Esophagus (tissue), 2 donors: Measurements from ENCODE around the gene GNAT1. TPM values are rescaled to one million over a fixed set of nuclear protein-coding genes. Genes with fewer than 3 reads are reported as not detected.

ENCODE experiments used
- H3K27ac ChIP-seq, 2 donors: one replicate each; pipeline ENCODE4 v1.5.1; 2013; ENCODE audit warnings: low read depth in 2 of 2, mild to moderate bottlenecking in 2 of 2, inconsistent platforms in 1 of 2, low read length in 1 of 2, moderate library complexity in 1 of 2
- H3K27me3 ChIP-seq, 2 donors: one replicate each; pipeline ENCODE4 v1.6.1; 2013; ENCODE audit warnings: low read length in 2 of 2, control low read depth in 1 of 2, mild to moderate bottlenecking in 1 of 2; ENCODE audit not compliant: insufficient read depth in 2 of 2, control insufficient read depth in 1 of 2
- H3K36me3 ChIP-seq, 2 donors: one replicate each; pipeline ENCODE4 v1.6.1; 2013; ENCODE audit warnings: low read length in 1 of 2; ENCODE audit not compliant: control insufficient read depth in 2 of 2, insufficient read depth in 2 of 2
- H3K4me1 ChIP-seq, 2 donors: one replicate each; pipeline ENCODE4 v1.6.1; 2013; ENCODE audit warnings: low read length in 1 of 2; ENCODE audit not compliant: control insufficient read depth in 2 of 2, insufficient read depth in 2 of 2
- H3K4me3 ChIP-seq, 2 donors: one replicate each; pipeline ENCODE4 v1.5.1; 2013; ENCODE audit warnings: low read length in 2 of 2, mild to moderate bottlenecking in 2 of 2, low read depth in 1 of 2, moderate library complexity in 1 of 2
- H3K9me3 ChIP-seq, 2 donors: one replicate each; pipeline ENCODE4 v1.6.1; 2013; ENCODE audit warnings: mild to moderate bottlenecking in 2 of 2, low read depth in 1 of 2, low read length in 1 of 2, moderate library complexity in 1 of 2; ENCODE audit not compliant: control insufficient read depth in 2 of 2, insufficient read depth in 1 of 2
- WGBS, 2 donors: extraction: QIAGEN DNeasy Blood & Tissue Kit; methylation state at CpG; one replicate each; pipeline ENCODE4 v1.1.7; 2013; 5-methylcytosine and 5-hydroxymethylcytosine counted together
- polyA plus RNA-seq, 2 donors: library from polyadenylated mRNA; stranded (reverse); fragments of 200-250 nt; gene quantifications; one replicate each; pipeline ENCODE4 v1.2.3, GENCODE V29; 2013
- donor health status: healthy with polysubstance abuse.
- donor health status: Bipolar disorder and iron deficiency.

The GNAT1 gene
- polyA plus RNA-seq, 2 donors: 0.02 to 0.07 TPM

DNA sequence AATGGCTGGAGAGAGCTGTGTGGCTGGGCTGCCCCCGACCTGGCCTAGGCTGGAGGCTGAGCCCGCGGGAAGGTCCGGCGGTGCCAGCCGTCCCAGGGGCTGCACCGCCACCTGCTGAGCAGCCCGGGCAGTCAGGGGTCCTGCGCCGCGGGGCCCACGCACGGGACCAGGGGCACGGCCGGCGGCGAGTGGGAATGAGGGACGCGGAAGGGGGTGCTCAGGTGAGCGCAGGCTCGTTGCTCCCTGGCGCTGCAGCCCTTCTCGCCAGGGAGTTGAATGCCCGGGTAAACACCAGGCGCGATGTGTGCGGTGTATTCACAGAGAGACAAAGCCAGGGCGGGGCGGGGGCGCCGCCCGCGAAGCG, 37.0 kb upstream of the GNAT1 start:
- H3K36me3 ChIP-seq: no peaks in the 10 kb centered on the region
- 3 to 5% methylated on average over 26 to 34 of the region's 34 CpGs for WGBS, 2 donors
- H3K27me3 ChIP-seq: no peaks in the 10 kb centered on the region
- no peaks in the 10 kb centered on the region for H3K9me3 ChIP-seq
- peak overlapping the region; percentile 80 to 84 for H3K27ac ChIP-seq
- peak overlapping the region; percentile 35 to 89 for H3K4me3 ChIP-seq
- peaks cover 6 to 42% of the 10 kb centered on the region in 2 donors for H3K4me1 ChIP-seq

DNA sequence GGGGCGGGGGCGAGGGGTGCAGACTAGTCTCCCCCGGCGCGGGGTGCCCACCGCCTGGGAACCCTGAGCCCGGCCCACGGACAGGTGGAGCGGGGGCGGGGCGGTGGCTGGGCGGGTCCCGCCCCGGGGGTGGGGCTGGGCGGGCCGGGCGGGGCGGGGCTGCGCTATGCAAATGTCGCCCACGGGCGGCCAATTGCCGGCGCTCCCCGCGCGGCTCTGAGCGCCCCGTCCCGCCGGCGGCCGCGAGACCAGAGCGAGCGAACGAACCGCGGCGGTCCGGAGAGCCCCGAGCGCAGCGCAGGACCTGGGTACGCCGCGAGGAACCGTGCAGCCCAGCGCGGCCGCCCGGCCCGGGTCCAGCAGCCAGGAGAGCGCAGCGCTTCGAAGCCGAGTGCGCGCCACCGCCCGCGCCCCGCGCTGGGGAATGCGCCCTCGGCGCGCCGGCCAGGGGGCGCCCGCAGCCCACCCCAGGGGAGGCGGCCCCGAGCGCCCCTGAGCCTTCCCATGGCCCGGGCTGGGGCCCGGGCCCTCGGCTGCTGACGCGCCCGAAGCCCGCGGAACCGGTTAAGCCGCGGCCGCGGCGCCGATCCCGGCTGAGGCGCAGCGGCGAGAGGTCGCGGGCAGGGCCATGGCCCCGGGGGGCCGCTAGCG, 36.4 kb upstream of the GNAT1 start, which contains the start of gene SEMA3F:
TSS of gene SEMA3F (plus strand) at position 485 of the 651 bp plus-strand sequence. CDS start 4,299 bp downstream, outside the sequence.
- Histone ChIP-seq H3K27ac (peak within 1 kb of the TSS; percentile 88 to 98), H3K4me1 (peaks cover 9 to 43% of the 10 kb centered on the region in 2 donors), H3K36me3 (peaks cover 0 to 2% of the 10 kb centered on the region in 2 donors), H3K9me3 (no peaks in the 10 kb centered on the region), H3K4me3 (peak within 1 kb of the TSS; percentile 85 to 89), H3K27me3 (no peaks in the 10 kb centered on the region)
- 1% methylated on average over 29 to 98 of the region's 98 CpGs for WGBS, 2 donors

DNA sequence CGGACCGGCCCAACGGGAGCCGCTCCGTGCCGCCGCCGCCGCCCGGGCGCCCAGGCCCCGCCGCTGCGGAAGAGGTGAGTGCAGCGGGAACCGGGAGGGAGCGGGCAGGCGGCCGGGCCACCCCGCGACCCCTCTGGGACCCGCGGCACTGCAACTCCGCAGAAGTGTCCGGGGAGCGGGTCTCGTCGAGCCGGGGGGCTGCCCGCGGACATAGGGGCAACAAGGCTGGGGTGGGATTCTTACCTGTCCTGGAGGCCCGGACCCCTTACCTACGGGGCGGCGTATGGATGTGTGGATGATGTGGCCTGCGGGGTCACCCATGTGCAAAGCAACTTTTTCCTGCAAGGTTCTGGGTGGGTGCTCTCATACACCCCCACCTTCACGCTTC, 35.9 kb upstream of the GNAT1 start:
- no peaks in the 10 kb centered on the region for H3K27me3 ChIP-seq
- peak overlapping the region; percentile 85 to 89 for H3K4me3 ChIP-seq
- peaks cover 9 to 41% of the 10 kb centered on the region in 2 donors for H3K4me1 ChIP-seq
- peak overlapping the region; percentile 88 to 98 for H3K27ac ChIP-seq
- peaks cover 0 to 7% of the 10 kb centered on the region in 2 donors for H3K36me3 ChIP-seq
- H3K9me3 ChIP-seq: no peaks in the 10 kb centered on the region
- WGBS, 2 donors: 0 to 2% methylated on average over 37 of the region's 37 CpGs

DNA sequence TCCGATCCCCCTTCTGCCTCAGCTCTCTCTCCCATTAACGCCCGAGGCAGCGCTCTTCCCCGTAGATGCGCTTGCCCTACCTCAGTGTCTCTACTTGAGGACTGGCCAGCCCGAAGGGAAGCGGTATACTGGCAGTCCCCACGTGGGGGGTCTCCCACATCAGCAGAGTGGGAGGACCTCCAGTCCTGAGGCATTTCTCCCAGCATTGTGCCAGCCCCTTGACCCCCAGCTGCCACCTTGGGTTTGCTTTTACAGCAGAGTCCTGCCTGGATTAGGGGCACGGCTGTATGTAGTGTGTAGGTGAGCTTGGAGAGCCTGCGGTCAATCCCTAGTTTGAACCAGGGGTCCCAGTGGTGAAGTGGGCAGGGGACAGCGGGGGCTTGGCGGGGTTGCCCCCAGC, 35.5 kb upstream of the GNAT1 start:
- Histone ChIP-seq H3K27ac (peak overlapping the region; percentile 88 to 98), H3K4me3 (peak overlapping the region; percentile 85 to 89), H3K27me3 (no peaks in the 10 kb centered on the region), H3K9me3 (no peaks in the 10 kb centered on the region), H3K4me1 (peaks cover 9 to 39% of the 10 kb centered on the region in 2 donors), H3K36me3 (peaks cover 0 to 8% of the 10 kb centered on the region in 2 donors)
- WGBS, 2 donors: 27 to 31% methylated on average over 13 of the region's 13 CpGs

DNA sequence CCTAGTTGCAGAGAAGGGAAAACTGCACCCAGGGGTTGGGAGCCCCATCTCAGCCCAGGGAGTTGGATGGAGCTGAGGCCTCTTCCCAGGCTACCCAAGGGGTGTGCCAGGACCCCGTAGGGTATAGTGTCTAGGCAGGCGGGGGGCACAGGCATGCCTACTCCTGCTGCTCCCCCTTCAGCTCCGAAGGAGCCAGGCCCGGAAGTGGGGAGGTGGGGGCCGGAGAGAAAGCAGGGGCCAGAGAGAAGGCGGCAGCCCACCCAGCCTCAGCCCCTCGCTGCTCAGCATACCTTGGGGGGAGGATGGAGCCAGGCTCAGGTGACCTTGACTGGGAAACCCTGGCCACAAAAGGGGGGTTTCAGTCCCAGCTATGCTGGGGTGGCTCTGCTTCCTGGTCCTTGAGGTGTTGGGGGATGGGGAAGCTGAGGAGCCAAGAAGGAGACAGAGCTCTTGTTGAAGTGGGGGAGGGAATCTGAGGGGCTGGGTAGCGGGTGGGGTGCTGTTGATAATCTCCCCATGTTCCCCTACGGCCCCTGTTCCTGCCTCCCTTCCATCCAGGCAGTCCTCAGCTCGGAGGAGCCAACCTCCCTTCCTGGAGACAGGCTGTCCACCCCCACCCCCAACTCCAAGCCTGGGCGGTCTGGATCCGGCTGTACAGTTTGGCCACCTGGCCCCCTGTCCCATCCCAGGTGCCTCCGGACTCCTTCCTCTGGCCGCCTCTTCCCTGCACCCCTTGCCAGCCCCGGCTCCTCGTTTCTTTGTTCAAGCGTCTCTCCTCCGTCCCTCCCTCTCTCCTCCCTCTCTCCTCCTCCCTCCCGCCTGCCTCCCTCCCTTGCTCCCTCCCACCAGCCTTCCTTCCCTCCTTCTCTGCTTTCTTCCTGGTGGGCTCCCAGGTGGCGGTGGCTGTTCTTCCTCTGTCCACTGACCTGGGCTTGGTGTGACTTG, 34.6 kb upstream of the GNAT1 start:
- Histone ChIP-seq H3K27ac (peak overlapping the region; percentile 88 to 98), H3K9me3 (no peaks in the 10 kb centered on the region), H3K36me3 (peaks cover 0 to 15% of the 10 kb centered on the region in 2 donors), H3K4me1 (peaks cover 12 to 40% of the 10 kb centered on the region in 2 donors), H3K27me3 (no peaks in the 10 kb centered on the region), H3K4me3 (peak overlapping the region; percentile 85 to 89)
- WGBS, 2 donors: 20 to 33% methylated on average over 18 to 20 of the region's 20 CpGs

DNA sequence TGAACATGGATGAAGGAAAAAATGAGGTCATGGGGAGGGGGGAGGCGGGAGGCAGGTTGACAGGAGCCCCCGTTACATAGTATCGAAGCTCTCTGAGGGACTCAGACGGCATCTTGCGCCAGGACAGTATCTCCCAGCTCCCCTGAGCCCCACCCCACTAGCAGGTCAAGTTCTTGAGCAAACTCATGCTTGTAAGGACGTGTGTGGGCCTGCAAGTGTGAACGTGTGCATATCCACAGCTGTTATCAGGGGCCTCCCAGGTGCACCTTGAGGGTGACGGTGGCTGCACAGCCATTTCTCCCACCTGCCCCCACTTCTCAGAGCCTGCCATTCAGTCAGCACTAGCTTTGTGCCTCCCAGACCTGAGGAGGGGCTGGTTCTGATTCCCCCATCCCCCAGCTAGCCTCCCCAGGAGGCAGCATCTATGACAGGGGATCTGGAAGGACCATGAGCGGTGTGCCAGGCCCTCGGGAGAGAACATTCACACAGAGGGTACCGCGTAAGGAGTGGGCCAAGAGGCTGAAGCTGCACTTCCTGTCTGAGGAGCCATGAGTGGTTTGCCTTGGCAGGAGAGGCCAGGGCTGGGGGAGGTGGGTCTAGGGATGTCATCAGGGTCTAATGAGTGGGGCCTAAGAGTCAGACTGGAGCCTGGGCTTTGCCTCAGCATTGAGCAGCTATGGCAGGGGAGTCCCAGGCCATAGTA, 33.4 kb upstream of the GNAT1 start:
- Histone ChIP-seq H3K27ac (peak overlapping the region; percentile 88 to 98), H3K27me3 (no peaks in the 10 kb centered on the region), H3K4me3 (peak overlapping the region; percentile 15 to 89), H3K9me3 (no peaks in the 10 kb centered on the region), H3K36me3 (peaks cover 0 to 24% of the 10 kb centered on the region in 2 donors), H3K4me1 (peaks cover 11 to 44% of the 10 kb centered on the region in 2 donors)
- 40 to 57% methylated on average over 12 of the region's 12 CpGs for WGBS, 2 donors

DNA sequence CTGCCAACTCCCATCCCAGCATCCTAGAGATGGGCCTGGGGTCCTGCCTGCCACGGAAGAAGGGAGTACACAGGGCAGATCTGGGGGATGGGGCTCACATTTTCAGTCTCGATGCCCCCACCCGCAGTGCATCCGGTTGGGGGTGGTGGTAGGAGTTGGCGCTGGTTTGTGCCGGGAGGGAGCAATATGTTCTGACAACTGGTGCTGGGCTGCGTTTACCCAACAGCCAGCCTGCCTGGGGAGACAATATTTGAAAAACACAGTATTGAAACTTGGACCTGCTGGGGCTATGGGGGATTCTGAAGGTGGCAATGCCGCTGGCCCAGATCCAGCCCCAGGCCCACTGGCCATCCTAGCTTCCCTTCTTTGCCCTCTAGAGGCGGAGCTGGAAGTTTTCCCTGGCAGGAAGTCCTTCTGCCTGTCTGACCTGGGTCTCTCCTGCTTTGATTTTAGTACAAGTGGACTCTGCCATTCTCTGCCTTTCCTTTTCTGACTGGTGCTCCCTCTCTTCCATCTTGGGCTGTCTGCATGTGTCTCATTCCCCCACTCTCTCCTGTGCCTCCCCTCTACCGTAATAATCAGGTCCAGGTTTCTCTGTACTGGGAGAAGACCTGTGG, 32.8 kb upstream of the GNAT1 start:
- Histone ChIP-seq H3K27me3 (no peaks in the 10 kb centered on the region), H3K4me1 (peaks cover 11 to 44% of the 10 kb centered on the region in 2 donors), H3K4me3 (peak overlapping the region; percentile 6 to 89), H3K27ac (peak overlapping the region; percentile 88 to 98), H3K9me3 (no peaks in the 10 kb centered on the region), H3K36me3 (peaks cover 0 to 25% of the 10 kb centered on the region in 2 donors)
- 52 to 63% methylated on average over 10 of the region's 10 CpGs for WGBS, 2 donors

DNA sequence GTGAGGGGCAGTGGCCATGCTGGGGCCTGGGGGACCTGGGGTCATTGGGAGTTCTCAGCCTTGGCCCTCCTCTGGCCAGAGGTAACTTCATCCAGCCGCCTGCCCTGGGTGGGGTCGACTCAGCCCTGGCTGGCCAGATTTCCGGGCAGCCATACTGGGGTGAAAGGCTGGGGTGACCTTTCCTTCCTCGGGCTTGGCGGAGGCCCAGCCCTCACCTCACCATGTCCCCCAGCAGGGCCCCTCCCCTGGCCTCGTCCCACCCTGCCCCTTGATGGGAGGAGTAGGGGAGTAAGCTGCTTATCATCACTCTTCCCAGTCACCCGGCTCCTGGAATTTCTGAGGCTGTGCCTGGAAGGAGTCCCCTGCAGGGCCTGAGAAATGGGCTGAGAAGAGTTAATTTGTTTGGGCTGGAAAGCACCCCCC, 30.8 kb upstream of the GNAT1 start:
- no peaks in the 10 kb centered on the region for H3K9me3 ChIP-seq
- peaks cover 0 to 27% of the 10 kb centered on the region in 2 donors for H3K36me3 ChIP-seq
- peak overlapping the region; percentile 88 to 98 for H3K27ac ChIP-seq
- H3K4me1 ChIP-seq: peaks cover 16 to 54% of the 10 kb centered on the region in 2 donors
- no peaks in the 10 kb centered on the region for H3K27me3 ChIP-seq
- 37 to 47% methylated on average over 7 of the region's 7 CpGs for WGBS, 2 donors
- no peak overlapping the region for H3K4me3 ChIP-seq

DNA sequence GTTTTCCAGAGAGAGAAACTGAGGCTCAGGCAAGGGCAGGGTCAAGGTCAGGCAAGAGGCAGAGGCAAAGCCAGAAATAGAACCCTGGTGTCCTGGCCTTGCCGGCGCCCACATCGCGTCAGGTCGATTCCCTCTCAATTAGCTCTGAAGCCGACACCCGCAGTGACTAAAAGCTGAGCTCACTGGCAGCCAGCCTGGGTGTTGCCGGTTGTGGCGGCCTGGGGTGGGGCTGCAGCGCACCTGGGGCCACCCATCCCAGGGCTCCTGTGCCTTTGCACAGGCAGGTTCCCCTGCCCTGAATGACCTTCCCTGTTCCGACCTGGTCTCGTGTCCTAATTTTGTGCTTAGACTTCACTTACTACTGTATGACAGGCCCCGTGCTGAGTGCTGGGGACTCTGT, 30.1 kb upstream of the GNAT1 start:
- Histone ChIP-seq H3K36me3 (peaks cover 0 to 28% of the 10 kb centered on the region in 2 donors), H3K9me3 (no peaks in the 10 kb centered on the region), H3K4me1 (peaks cover 19 to 61% of the 10 kb centered on the region in 2 donors), H3K27me3 (no peaks in the 10 kb centered on the region), H3K4me3 (no peak overlapping the region), H3K27ac (peak overlapping the region; percentile 88 to 98)
- 36 to 38% methylated on average over 13 of the region's 13 CpGs for WGBS, 2 donors
